Lung (tissue), 12 donors: ENCODE results near the gene HARBI1. TPM values are rescaled to one million over a fixed set of nuclear protein-coding genes. Genes with fewer than 3 reads are reported as not detected.

Experiments
- ATAC-seq: fragments of 200-7000 bp; cut with Tn5 transposase; one replicate; pipeline ENCODE4 v1.9.1; 2020; ENCODE audit warnings: moderate number of reproducible peaks; ENCODE audit not compliant: insufficient read depth, low FRiP score
- DNase-seq, 3 donors: peaks; one replicate each; pipeline ENCODE4 v3.0.0-alpha.2; 2013 to 2017
- H3K27ac ChIP-seq, 2 donors: one replicate each; pipeline ENCODE4 v1.5.1; 2013; ENCODE audit warnings: mild to moderate bottlenecking in 2 of 2, moderate library complexity in 2 of 2, control low read depth in 1 of 2, inconsistent platforms in 1 of 2, low read depth in 1 of 2, low read length in 1 of 2
- H3K27me3 ChIP-seq, 3 donors: one replicate each; pipeline ENCODE4 v1.5.1; 2013; ENCODE audit warnings: low read length in 2 of 3; ENCODE audit not compliant: control insufficient read depth in 3 of 3, insufficient read depth in 3 of 3
- H3K36me3 ChIP-seq, 4 donors: one replicate each; pipeline ENCODE4 v1.5.1; 2013; ENCODE audit warnings: low read length in 4 of 4, mild to moderate bottlenecking in 1 of 4, moderate library complexity in 1 of 4; ENCODE audit not compliant: control insufficient read depth in 4 of 4, insufficient read depth in 4 of 4
- H3K4me1 ChIP-seq, 5 donors: one replicate each; pipeline ENCODE4 v1.5.1; 2013; ENCODE audit warnings: low read length in 5 of 5, mild to moderate bottlenecking in 2 of 5, moderate library complexity in 1 of 5; ENCODE audit not compliant: control insufficient read depth in 5 of 5, insufficient read depth in 5 of 5
- H3K4me3 ChIP-seq: one replicate; pipeline ENCODE4 v1.5.1; 2013; ENCODE audit warnings: mild to moderate bottlenecking, control low read depth, moderate library complexity
- H3K9ac ChIP-seq, 2 donors: one replicate each; pipeline ENCODE4 v1.5.1; 2013; ENCODE audit warnings: low read length in 2 of 2, control low read depth in 1 of 2; ENCODE audit not compliant: insufficient read depth in 1 of 2
- H3K9me3 ChIP-seq, 4 donors: one replicate each; pipeline ENCODE4 v1.5.1; 2013; ENCODE audit warnings: low read length in 3 of 4, mild to moderate bottlenecking in 1 of 4, moderate library complexity in 1 of 4; ENCODE audit not compliant: control insufficient read depth in 4 of 4, insufficient read depth in 3 of 4
- WGBS, 2 donors: extraction: QIAGEN DNeasy Blood & Tissue Kit; methylation state at CpG; one replicate each; pipeline ENCODE4 v1.1.7; 2013; 5-methylcytosine and 5-hydroxymethylcytosine counted together
- polyA plus RNA-seq, 2 donors: library from polyadenylated mRNA; stranded (reverse); fragments of 200-250 nt; gene quantifications; one replicate each; pipeline ENCODE4 v1.2.1, GENCODE V29; 2013
- total RNA-seq, 2 donors: library from RNA; depleted of rRNA in 1 of 2; stranded (reverse); fragments of >200 nt in 1 of 2; gene quantifications; one replicate each; pipeline ENCODE4 v1.2.1, GENCODE V29; 2014 to 2021
- TF ChIP-seq, protein P1 (sequence below): IDR thresholded peaks from 2 replicates; pipeline ENCODE4 v1.5.1; 2012; ENCODE audit warnings: mild to moderate bottlenecking; ENCODE audit errors: control extremely low read depth, extremely low read depth
- donor health status: control.
- donor health status: control.
- donor health status: Bipolar disorder and iron deficiency.
- donor health status: healthy.
- donor health status: DM: yes; HTN: yes; CAD: no.

Gene HARBI1
- total and polyA plus RNA-seq, 4 donors: 1.4 to 5.2 (median 3.6) TPM

DNA sequence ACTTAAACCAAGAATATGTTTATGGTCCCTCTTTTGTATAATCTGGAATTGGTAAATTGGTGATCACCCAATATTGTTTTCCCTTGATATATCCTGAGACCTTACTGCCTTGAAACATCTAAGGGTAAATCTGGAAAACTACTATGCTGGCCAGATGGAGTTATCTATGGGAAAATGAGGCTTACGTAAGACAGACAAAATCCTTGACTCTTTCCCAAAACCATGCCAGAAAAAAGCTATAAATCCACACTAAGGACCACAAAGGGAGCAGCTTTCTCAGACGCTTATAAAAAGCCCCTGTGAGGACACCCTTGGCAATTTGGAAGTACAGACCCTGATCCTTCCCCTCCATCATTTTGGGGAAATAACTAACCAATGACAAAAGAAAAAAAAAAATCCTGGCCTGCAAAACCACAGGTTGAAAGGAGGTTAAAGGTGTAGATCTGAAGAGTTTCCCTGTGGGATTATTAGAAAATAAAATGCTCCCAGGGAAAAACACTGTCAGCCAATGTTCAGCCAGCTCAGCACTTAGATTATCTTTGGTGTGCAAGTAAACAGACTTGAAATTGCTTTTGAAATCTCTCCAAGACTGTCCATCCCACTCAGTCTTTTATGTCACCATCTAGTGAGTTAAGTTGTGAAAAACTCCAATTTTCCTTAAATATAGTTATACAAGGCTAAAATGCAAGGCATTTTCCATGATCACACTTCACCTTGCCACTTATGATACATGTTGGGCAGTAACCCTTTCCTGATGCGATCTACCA lies 16.6 kb downstream of the HARBI1 start:
- 87 to 94% methylated on average over 3 of the region's 3 CpGs for WGBS, 2 donors
- Histone ChIP-seq H3K27me3 (no peaks in the 10 kb centered on the region), H3K36me3 (peaks cover 0 to 3% (median 0%) of the 10 kb centered on the region in 4 donors), H3K4me3 (no peak overlapping the region), H3K27ac (no peak overlapping the region), H3K9me3 (no peaks in the 10 kb centered on the region), H3K9ac (no peak overlapping the region), H3K4me1 (peaks cover 0 to 8% (median 3%) of the 10 kb centered on the region in 5 donors)
- TF ChIP-seq, protein P1, sequence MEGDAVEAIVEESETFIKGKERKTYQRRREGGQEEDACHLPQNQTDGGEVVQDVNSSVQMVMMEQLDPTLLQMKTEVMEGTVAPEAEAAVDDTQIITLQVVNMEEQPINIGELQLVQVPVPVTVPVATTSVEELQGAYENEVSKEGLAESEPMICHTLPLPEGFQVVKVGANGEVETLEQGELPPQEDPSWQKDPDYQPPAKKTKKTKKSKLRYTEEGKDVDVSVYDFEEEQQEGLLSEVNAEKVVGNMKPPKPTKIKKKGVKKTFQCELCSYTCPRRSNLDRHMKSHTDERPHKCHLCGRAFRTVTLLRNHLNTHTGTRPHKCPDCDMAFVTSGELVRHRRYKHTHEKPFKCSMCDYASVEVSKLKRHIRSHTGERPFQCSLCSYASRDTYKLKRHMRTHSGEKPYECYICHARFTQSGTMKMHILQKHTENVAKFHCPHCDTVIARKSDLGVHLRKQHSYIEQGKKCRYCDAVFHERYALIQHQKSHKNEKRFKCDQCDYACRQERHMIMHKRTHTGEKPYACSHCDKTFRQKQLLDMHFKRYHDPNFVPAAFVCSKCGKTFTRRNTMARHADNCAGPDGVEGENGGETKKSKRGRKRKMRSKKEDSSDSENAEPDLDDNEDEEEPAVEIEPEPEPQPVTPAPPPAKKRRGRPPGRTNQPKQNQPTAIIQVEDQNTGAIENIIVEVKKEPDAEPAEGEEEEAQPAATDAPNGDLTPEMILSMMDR: no peak
- DNase-seq (peak in 2 of 3 donors; percentile 18 to 49), ATAC-seq (no peak)

DNA sequence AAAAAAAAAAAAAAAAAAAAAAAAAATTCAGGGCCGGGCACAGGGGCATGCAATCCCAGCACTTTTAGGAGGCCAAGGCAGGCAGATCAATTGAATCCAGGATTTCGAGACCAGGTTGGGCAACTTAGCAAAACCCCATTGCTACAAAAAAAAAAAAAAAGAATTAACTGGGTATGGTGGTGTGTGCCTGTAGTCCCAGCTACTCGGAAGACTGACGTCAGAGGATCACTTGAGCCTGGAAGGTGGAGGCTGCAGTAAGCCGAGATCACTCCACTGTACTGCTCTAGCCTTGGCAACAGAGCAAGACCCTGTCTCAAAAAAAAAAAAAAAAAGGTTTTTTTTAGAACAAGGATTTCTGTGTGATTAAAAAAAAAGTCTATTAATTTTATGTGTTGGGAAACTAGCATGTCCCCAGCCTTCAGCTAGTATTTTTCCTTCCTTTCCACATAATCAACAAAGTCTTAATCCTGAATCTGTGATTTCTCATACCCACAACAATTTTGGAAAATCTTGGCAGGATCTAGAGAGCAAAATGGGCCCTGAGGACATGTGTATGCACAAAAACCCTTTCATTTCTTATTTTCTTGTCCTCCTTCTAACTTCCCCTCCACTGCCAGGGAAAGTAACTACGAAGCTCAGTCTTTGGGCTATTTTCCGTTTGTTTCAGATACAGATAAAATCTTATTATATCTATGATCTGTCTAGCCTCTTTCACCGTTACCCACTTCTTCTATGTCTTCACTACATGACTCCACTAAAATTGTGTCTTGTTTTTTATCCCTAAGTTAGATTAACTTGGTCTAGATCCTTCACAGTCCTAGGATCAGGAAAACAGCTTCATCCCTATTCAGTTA lies 17.5 kb downstream of the HARBI1 start:
- Histone ChIP-seq H3K9ac (no peak overlapping the region), H3K27me3 (no peaks in the 10 kb centered on the region), H3K4me1 (peaks cover 0 to 8% (median 3%) of the 10 kb centered on the region in 5 donors), H3K36me3 (peaks cover 0 to 3% (median 0%) of the 10 kb centered on the region in 4 donors), H3K9me3 (no peaks in the 10 kb centered on the region), H3K27ac (no peak overlapping the region), H3K4me3 (no peak overlapping the region)
- TF ChIP-seq, protein P1: no peak
- 89 to 95% methylated on average over 8 of the region's 8 CpGs for WGBS, 2 donors
- DNase-seq (peak in 1 of 3 donors; percentile 6), ATAC-seq (no peak)

- peaks cover 0 to 13% (median 7%) of the 10 kb centered on the region in 5 donors for H3K4me1 ChIP-seq
- no peak overlapping the region for H3K27ac ChIP-seq
- no peaks in the 10 kb centered on the region for H3K9me3 ChIP-seq
- no peak overlapping the region for H3K4me3 ChIP-seq
- H3K9ac ChIP-seq: no peak overlapping the region
- 85 to 90% methylated on average over 6 of the region's 6 CpGs for WGBS, 2 donors
- TF ChIP-seq, protein P1: no peak
- ATAC-seq (no peak), DNase-seq (no peak)
- no peaks in the 10 kb centered on the region for H3K36me3 ChIP-seq
- H3K27me3 ChIP-seq: no peaks in the 10 kb centered on the region
These were observed 19.3 kb downstream of the HARBI1 start for GRCh38 chr11:46597609-46598219.
